GM12801 (cell line): ENCODE data around the gene CCDC88C.

Source experiments
- CTCF ChIP-seq: IDR thresholded peaks from one replicate; pipeline ENCODE4 v1.5.1; 2011; ENCODE audit warnings: control low read depth; ENCODE audit not compliant: insufficient read length; ENCODE audit errors: extremely low read depth

Gene CCDC88C

GRCh38 chr14:91306547-91306946 is 111.1 kb downstream of the CCDC88C start:
- no peak for TF ChIP-seq CTCF

- TF ChIP-seq CTCF, result no peak
Observed at GRCh38 chr14:91305650-91306431, 111.8 kb downstream of the CCDC88C start.

GRCh38 chr14:91303924-91304229 is 113.7 kb downstream of the CCDC88C start:
- TF ChIP-seq CTCF, result no peak

- TF ChIP-seq CTCF, result no peak
Observed at GRCh38 chr14:91303091-91303923, 114.3 kb downstream of the CCDC88C start.

GRCh38 chr14:91302391-91302790 is 115.2 kb downstream of the CCDC88C start:
- TF ChIP-seq CTCF, result no peak

- no peak for TF ChIP-seq CTCF
Observed at GRCh38 chr14:91300957-91301356, 116.7 kb downstream of the CCDC88C start.

- no peak for TF ChIP-seq CTCF
Observed at GRCh38 chr14:91300283-91300895, 117.2 kb downstream of the CCDC88C start.
